Cardiac atrium fibroblast (primary cell): ENCODE data around the gene OXGR1. TPM values are rescaled to one million over a fixed set of nuclear protein-coding genes. Genes with fewer than 3 reads are reported as not detected.

ENCODE experiments used
- total RNA-seq: library from RNA; depleted of rRNA; stranded (reverse); fragments of >200 nt; gene quantifications from 2 replicates; pipeline ENCODE4 v1.2.3, GENCODE V29; 2015

Gene OXGR1
- not detected in 2 replicates for total RNA-seq

GRCh38 chr13:96994017-96994857 lies at the start of gene OXGR1:
OXGR1 (minus strand) TSS chr13:96994476; CDS start chr13:96987759, 6,717 bp downstream.

Other genes with a start within 250 kb of the OXGR1 start
- 76.4 and 78.2 TPM in 2 replicates for gene MBNL2, start 227.9 kb upstream of the OXGR1 start, total RNA-seq